ENCODE data around the gene SDHAF1. TPM values are rescaled to one million over a fixed set of nuclear protein-coding genes. Genes with fewer than 3 reads are reported as not detected.
"Not testable (repeated sequence)": the region's sequence is repeated elsewhere in the genome, so short reads cannot be mapped to it uniquely, and the experiment has no call there.

Gene SDHAF1
- total RNA-seq, 1 donor from 2014 or later: 9.7 TPM

DNA sequence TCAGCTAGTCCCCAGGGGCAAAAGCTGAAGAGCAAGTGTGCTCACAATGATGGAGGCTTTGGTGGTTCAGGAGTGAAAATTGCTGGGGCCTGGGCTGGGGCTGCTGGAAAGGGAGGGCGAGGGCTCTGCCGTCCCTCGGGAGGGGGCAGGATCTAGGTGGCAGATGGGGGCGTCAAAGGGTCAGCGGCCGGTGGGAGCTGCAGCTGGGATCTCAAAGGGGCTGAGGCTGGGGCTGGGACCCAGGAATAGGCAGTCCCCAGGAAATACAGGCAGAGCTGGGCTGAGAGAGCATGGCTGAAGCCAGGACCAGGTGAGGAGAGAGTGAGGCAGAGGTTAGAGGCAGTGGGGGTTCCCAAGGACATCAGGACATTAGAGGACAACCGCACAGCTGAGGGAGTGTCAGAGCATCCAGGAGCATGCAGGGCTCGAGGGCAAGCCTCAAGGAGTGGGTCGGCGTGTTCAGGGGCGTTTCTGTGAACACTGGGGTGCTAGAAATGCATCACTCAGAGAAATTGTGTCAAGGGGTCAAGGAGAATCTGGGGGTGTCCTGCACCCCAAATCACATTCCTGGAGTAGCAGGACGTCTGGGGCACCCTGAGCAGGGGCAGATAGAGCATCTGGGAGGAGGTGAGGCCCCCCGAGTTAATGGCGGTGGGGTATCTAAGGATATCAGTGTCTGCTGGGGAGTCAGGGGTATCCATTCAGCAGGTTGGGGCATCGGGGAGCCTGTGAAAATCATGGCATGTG lies 14.8 kb downstream of the SDHAF1 start:
- intact Hi-C loops (cut with DNase I): loop anchor here (5.0 kb wide), 1 partner anchor 78 kb away; no protein-coding TSS in a partner anchor

DNA sequence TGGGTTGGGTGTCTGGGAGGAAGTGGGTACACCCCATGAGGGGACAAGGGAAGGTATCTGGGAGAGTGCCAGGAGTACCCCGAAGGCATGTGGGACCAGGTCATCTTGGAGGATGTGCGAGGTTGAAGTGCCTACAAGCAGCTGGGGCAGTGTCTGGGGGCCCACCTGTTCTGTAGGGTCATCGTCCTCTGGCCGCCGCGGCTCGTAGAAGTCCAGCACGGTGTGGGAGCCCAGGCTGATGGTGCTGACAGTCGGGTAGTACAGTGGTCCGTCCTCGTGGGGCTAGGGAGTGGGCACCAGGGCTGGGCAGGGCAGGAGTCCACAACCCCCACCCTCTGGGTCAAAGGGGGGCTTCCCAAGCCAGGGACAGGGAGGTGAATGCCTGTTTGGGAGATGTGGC lies 15.4 kb downstream of the SDHAF1 start:
- intact Hi-C loops (cut with DNase I): loop anchor here (5.0 kb wide), 1 partner anchor 78 kb away; no protein-coding TSS in a partner anchor
- ATAC-seq (no peak), DNase-seq (ENCODE audit: missing footprints) (no peak)

More for the DNA sequence above, 14.8 kb downstream of the SDHAF1 start:
- DNase-seq (ENCODE audit: missing footprints) (no peak), ATAC-seq (no peak)

DNA sequence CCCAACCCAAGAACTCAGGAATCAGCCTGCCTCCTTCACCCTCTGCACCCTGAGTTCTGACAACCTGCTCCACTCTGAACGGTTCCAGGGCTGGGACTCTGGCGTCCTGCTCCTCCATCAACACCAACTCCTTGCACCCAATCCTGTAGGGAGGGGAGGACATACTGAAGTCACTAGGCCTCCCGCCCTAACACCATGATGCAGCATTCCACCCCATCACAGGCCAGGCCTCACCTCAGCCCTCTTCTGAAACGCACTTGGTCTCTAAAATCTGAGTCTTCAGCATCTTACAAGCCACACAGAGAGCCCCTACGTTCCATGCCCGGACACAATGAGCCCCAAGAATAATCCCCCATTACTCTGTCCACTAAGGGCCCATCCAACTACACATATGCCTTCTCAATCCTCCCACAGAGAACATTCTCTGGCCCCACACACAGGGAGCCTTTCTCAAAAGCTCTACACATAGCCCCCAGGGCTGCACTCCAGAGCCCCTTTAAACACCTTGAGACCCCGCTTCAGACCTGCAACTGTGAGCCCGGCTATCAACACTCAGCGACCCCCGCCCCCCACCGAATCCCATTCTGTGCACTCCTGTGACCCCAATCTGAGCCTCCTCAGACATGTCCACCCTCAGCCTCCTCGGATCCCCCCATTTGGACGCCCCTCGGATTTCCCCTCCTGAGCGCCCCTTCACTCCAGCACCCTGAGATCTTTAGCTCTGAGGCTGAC lies 18.5 kb downstream of the SDHAF1 start:
- DNase-seq (ENCODE audit: missing footprints): no peak
- ATAC-seq: no peak
- intact Hi-C loops (cut with DNase I): loop anchor here (1.0 to 5.0 kb wide), 2 partner anchors 41 to 81 kb away; partner anchors contain the start of genes THAP8 and WDR62

DNA sequence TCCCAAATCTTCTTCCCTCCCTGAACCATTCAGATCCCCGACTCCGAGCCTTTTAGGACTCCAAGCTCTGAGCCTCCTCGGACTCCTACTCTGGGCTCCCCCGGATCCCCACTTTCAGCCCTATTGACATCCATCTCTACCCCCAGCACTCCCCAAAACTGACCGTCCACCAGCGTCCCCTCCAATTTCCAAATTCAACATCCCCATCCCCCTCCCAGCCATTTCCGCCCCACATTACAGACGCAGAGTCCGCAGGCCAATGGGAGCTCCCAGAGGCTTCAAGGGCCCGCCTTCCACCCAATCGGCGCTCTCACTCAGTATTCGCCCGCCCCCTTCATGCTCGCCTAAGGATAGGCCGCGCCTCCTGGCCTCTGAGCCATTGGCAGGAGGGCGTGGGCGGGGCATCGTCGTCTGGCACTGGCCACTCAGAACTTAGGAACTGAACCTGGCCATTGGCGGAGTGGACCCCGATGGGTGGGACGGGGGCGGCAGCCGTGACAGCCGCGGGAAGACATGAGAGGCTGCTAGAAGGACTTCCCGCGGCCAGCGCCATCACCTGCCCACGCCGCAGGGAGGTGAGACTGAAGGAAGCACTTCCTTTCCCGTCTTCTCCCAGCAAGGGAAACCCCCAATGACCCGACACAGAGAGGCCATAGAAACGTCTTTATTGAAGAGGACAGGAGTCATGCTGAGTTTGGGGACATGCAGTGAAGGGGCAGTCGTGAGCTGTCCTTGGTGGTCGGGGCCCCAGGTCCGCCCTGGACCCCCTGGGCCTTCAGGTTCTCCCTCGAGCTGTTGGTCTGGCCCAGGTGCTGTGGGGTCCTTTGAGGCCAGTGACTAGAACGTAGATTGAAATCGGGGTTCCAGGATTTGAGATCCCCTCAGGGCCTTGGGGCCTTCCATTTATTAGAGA lies 19.3 kb downstream of the SDHAF1 start, which contains the start of gene ALKBH6:
ALKBH6 (minus strand) TSS at position 202 of the 913 bp plus-strand sequence. CDS start 816 bp downstream, outside the sequence.
- ATAC-seq (peak; percentile 99), DNase-seq (ENCODE audit: missing footprints) (peak; percentile 100)
- intact Hi-C loops (cut with DNase I): loop anchor here (1.0 to 5.0 kb wide), 2 partner anchors 40 to 82 kb away; partner anchors contain the start of genes THAP8 and WDR62

DNA sequence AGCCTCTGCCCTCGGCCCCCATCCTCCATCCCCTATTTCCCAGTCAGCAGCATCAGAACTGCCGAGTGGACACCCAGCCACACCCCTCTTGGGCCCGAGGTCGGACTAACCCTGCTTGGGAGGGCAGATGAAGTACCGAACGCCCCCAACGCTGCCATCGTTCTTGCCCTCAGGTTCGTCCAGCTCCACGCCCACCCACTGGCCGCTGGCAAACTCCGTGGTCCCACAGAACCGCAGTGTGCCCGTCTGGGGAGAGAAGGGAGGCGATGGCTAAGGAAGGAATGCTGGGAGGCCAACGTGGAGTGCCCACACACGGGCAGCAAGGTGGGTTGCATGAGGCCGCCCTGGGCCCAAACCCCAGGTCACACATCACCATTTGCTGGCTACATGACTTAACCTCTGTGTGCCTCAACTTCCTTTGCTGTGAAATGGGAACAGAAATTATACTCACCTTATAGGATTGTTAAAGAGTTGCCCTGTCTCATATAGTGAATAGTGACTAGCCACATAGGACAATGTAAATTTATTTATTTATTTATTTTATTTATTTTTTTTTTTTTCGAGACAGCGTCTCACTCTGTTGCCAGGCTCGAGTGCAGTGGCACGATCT lies 24.2 kb downstream of the SDHAF1 start:
- DNase-seq (ENCODE audit: missing footprints): no peak

DNA sequence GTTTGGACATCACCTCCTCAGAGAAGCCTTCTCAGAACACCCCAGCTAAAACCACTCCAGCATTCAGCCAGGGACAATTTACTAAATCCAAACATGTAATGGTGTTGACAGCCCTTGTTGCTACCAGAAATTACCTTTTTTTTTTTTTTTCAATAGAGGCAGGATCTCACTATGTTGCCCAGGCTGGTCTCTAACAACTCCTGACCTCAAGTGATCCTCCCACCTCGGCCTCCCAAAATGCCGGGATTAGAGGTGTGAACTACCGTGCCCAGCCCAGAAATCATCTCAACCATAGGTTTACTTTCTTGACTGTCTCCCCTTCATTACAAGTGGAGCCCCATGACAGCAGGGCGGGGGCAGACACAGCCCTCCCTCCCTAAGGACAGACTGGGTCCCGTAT lies 28.4 kb downstream of the SDHAF1 start:
- DNase-seq (ENCODE audit: missing footprints) (no peak), ATAC-seq (no peak)

More for the DNA sequence above, 24.2 kb downstream of the SDHAF1 start:
- no peak for ATAC-seq
- intact Hi-C loops (cut with DNase I): no loop called here

DNA sequence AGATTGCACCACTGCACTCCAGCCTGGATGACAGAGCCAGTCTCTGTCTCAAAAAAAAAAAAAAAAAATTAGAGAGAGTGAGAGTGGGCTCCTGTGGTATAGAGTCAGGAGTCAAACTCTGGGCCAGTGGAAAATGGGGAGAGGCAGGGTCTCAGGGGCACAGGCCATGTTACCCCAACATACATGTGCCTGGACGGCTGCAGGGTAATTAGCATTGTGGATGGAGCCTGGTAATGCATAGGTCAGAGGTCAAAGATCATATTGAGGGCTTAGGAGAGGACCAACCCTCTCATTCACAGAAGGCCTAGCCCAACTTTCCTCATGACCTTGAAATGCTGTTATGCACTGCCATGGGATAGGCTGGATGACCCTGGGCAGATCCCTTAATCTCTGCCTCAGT lies 30.6 kb downstream of the SDHAF1 start:
- intact Hi-C loops (cut with DNase I): no loop called here
- no peak for ATAC-seq
- no peak for DNase-seq (ENCODE audit: missing footprints)

More for the DNA sequence above, 28.4 kb downstream of the SDHAF1 start:
- intact Hi-C loops (cut with DNase I): no loop called here

DNA sequence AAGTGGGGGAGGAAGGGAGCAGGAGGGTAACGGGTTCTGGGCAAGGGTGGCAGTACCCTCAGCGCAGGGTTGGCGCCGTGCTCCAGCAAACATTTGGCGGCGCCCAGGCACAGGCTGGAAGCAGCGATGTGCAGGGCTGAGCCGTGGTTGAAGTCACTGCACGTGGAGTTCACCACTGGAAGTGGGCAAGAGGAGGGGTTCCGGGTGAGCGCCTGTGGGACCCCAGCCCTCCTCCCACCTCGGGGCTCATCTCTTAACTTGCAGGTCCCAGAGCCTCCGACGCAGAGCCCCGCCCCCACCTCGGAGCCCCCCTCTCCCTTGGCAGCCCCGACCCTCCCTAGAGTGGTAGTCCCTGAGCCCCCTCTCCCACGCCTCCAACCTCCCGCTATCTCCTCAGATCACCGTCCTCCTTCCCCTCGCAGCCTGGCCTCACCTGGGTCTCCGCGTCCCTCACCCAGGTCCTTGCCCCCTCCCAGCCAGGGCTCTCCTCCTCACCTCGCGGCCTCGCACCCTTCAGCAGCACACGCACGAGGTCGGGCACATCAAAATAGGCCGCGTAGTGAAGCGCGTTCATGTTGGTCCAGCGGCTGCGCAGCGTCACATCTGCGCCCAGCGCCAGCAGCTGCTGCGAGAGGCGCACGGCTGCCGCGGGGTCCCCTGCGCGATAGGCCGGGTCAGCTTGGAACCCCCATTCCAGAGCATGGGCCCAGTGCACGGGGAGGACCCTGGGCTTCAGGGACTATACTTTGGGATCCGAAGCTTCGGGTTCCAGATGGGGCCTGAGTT lies 31.3 kb downstream of the SDHAF1 start:
- intact Hi-C loops (cut with DNase I): no loop called here
- DNase-seq (ENCODE audit: missing footprints) (no peak), ATAC-seq (no peak)

DNA sequence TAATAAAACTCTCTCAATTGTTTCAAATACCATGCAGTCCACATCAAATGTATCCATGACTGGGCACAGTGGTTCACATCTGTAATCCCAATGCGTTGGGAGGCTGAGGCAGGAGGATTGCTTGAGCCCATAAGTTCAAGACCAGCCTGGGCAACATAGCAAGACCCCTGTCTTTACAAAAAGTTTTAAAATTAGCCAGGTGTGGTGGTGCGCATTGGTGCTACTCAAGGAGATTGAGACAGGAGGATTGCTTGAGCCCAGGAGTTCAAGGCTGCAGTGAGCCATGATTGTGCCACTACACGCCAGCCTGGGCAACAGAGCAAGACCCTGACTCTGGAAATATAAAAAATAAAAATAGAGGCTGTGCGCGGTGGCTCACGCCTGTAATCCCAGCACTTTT lies 32.7 kb downstream of the SDHAF1 start:
- DNase-seq (ENCODE audit: missing footprints) (no peak), ATAC-seq (no peak)
- intact Hi-C loops (cut with DNase I): no loop called here

DNA sequence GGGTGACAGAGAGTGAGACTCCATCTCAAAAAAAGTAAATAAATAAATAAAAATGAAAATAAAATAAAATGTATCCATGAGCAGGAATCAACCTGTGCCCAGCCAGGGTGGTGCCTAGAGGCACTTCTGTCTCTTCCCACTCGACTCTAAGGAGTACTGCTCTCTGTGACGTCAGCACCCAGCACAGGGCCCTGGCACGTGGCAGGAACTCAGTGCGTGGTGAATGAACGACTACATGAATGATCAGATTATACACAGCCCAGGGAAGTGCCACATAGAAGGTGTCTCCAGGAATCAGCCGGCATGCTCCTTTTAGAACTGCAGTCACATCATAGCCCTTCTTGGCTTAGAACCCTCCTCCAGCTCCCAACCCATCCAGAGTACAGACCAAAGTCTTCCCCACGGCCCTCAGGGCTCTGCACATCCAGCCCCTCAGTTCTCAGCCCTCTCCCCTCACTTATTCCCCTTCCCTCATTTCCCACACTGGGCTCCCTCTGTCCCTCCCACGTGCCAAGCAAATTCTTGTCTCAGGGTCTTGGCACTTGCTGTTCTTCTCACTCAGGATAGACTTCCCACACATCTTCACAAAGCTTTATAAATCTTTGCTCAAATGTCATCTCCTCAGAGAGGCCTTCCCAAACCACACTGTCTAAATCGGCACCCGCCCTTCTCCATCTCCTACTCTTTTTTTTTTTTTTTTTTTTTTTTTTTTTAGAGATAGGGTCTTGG lies 33.5 kb downstream of the SDHAF1 start:
- ATAC-seq (no peak), DNase-seq (ENCODE audit: missing footprints) (no peak)
- intact Hi-C loops (cut with DNase I): no loop called here

DNA sequence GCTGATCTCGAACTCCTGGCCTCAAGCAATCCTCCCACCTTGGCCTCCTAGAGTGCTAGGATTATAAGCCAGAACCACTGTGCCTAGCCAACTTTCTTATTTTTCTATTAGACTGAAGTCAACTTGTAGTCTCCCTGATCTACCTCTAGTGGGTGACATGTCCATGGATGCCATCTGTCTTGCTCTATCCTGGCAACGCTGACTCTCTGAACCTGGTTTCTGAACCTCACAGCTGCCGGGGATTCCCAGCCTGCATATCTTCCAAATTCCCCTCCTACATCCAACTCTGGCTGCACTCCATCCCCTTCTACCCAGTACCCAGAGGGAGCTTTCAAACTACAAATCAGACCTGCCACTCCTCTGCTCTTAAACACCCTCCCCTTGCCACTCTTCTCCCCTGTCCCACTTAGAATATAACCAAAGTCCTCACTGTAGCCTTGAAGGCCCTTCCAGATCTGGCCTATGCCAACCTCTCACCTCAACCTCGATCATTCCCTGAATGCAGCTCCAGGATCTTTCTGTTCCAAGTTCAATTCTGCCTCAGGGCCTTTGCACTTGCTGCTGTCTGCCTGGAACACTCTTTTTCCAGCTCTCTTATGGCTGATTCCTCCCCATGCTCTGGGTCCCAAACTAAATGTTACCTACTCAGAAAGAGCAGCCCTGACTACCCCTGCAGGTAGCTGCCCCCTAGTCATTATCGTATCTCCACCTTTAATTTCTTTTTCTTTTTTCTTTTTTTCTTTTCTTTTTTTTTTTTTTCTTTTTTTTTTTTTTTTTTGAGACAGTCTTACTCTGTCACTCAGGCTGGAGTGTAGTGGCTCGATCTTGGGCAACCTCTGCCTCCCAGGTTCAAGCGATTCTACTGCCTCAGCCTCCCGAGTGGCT lies 35.5 kb downstream of the SDHAF1 start:
- ATAC-seq (no peak), DNase-seq (ENCODE audit: missing footprints) (no peak)
- intact Hi-C loops (cut with DNase I): no loop called here

DNA sequence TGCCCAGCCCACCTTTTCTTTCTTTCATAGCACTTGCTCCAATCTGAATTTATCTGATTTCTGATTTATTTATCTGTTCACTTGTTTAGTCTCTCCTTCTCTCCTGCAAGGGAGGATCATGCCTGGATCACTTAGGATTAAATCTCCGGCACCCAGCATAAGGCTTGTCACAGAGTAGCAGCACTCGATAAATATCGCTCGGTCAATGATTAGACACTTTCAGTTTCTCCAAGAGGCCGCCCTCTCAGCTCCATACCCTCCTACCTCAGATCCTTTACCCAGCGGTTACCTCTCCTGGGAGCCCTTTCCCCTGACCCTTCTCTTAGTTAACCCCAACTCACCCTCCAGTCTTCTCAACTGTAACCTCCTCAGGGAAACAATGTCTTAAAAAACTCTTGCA lies 36.3 kb downstream of the SDHAF1 start:
- DNase-seq (ENCODE audit: missing footprints): no peak
- intact Hi-C loops (cut with DNase I): no loop called here
- no peak for ATAC-seq

DNA sequence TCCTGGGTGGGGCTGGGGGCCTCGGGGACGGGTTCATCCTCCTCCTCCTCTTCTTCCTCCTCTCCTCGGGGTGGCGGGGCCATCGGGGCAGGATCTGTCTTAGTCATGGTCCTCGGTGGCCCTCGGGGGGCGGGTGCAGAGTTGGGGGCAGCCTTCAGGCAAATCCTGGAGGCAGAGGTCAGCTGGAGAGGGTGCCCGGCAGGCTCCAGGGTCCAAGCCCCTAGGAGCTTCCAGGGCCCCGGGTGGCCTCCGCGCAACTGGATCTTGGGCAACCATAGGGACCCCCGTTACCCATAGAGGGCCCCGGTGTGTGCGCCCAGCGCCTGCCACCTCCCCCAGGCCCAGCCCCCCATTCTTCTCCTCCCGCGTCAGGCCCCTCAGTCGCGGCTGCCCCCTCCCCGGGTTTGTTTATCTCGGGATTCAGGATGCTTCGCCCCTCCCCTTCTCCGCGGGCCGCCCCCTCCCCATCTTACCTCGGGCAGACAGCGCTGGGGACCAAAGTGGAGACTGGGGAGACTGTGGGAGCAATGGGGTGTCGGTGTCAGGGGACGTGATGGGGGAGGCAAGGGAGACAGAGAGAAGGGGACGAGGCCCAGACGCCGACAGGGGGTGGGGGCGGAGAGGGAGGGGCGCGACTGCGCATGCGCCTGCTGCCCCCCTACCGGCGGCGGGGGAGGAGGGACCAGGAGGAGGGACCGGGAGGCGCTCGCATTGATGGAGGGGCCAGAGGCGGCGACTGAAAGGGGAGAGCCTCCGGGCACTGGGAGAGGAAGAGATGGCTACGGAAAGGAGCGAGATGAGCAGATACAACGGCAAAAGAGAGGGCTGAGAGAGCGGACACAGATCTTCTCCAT lies 37.5 kb downstream of the SDHAF1 start, which contains the start of gene CLIP3:
CLIP3 (minus strand) TSS at position 623 of the 854 bp plus-strand sequence; CDS start at position 107, 516 bp downstream.
- DNase-seq (ENCODE audit: missing footprints) (peak; percentile 78), ATAC-seq (peak; percentile 84)
- intact Hi-C loops (cut with DNase I): no loop called here

DNA sequence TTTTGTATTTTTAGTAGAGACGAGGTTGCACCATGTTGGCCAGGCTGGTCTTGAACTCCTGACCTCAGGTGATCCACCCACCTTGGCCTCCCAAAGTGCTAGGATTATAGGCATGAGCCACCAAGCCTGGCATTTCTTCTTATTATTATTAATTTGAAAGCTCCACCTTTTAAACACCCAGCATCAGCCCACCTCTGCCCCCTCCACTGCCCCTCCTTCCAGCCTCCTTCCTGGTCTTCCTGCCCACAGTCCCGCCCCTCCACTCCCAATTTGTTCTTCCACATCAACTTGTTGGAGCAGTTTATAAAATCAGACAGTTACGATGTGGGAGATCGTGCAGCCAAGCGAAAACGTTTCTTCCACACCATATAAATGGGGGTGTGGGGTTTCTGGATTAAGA lies 45.5 kb downstream of the SDHAF1 start:
- ATAC-seq (no peak), DNase-seq (ENCODE audit: missing footprints) (no peak)
- intact Hi-C loops (cut with DNase I): no loop called here

DNA sequence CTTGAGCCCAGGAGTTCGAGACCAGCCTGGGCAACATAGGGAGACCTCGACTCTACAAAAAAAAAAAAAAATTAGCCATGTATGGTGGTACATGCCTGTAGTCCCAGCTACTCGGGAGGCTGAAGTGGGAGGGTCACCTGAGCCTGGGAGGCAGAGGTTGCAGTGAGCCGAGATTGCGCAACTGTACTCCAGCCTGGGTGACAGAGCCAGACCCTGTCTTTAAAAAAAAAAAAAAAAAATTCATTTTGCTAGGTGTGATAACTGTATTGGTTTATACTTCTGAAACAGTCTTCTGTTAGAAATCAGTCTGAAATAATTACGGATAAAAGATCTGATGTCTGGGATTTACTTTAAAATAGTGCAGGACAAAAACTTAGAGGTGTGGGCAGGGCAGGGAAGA lies 46.1 kb downstream of the SDHAF1 start:
- ATAC-seq; DNase-seq (ENCODE audit: missing footprints); intact Hi-C loops (cut with DNase I): not testable (repeated sequence)

Data from Right ventricle myocardium inferior (tissue), 1 donor.